Calu3 (cell line): ENCODE measurements around the gene DLG2. TPM values are rescaled to one million over a fixed set of nuclear protein-coding genes. Genes with fewer than 3 reads are reported as not detected.
A peak's percentile ranks its signal among the peaks of the same experiment; 100 is the strongest.
"Not testable (repeated sequence)": the region's sequence is repeated elsewhere in the genome, so short reads cannot be mapped to it uniquely, and the experiment has no call there.

Source experiments
- BruUV-seq: library from RNA; stranded (reverse); fragments of 400-500 nt; replicated peaks from 2 replicates; lab custom pipeline; 2021; lab: Mats Ljungman, UMichigan
- CTCF ChIA-PET: fragments of 300-600 bp; sonication (Branson Sonifier 250); formaldehyde crosslinking; loops from one replicate; lab custom pipeline; 2022; ENCODE audit warnings: antibody characterized with exemption; lab: Charles Lee
- DNase-seq: peaks from one replicate; pipeline ENCODE4 v3.0.0; 2022
- H3K27ac Mint-ChIP-seq: one replicate; pipeline ENCODE4 v1.8.0; 2022; ENCODE audit warnings: mixed read lengths; ENCODE audit not compliant: unreplicated experiment
- H3K27me3 Mint-ChIP-seq: one replicate; pipeline ENCODE4 v1.8.0; 2022; ENCODE audit warnings: mixed read lengths; ENCODE audit not compliant: unreplicated experiment
- H3K36me3 Mint-ChIP-seq: one replicate; pipeline ENCODE4 v1.8.0; 2022; ENCODE audit warnings: mild to moderate bottlenecking, moderate library complexity, mixed read lengths; ENCODE audit not compliant: insufficient read depth, unreplicated experiment
- H3K4me1 Mint-ChIP-seq: one replicate; pipeline ENCODE4 v1.8.0; 2022; ENCODE audit warnings: mild to moderate bottlenecking, low read depth, mixed read lengths; ENCODE audit not compliant: unreplicated experiment
- H3K4me3 Mint-ChIP-seq: one replicate; pipeline ENCODE4 v1.8.0; 2022; ENCODE audit warnings: mild to moderate bottlenecking, low read depth, moderate library complexity, mixed read lengths; ENCODE audit not compliant: unreplicated experiment
- H3K9me3 Mint-ChIP-seq: one replicate; pipeline ENCODE4 v1.8.0; 2022; ENCODE audit warnings: low read depth, mixed read lengths; ENCODE audit not compliant: unreplicated experiment
- CTCF ChIP-seq: fragments of 200-600 bp; IDR thresholded peaks from one replicate; pipeline ENCODE4 v1.8.0; 2022; ENCODE audit warnings: antibody characterized with exemption; ENCODE audit not compliant: unreplicated experiment
- intact Hi-C: fragments of 100-400 bp; cut with micrococcal nuclease; formaldehyde crosslinking; loops from one replicate; pipeline ENCODE4 v1.10.0; 2022; ENCODE audit not compliant: unreplicated experiment
- total RNA-seq: library from RNA; stranded (reverse); gene quantifications from 2 replicates; pipeline ENCODE4 v1.2.3, GENCODE V29; 2022

Gene DLG2
- total RNA-seq, 1 experiment from 2014 or later = 0.71 TPM

- no TSS peak for BruUV-seq
- Mint-ChIP-seq H3K4me1 (no peaks in the 10 kb centered on the region), H3K27ac (no peak overlapping the region), H3K4me3 (no peak overlapping the region), H3K9me3 (no peaks in the 10 kb centered on the region), H3K27me3 (peaks cover 13% of the 10 kb centered on the region), H3K36me3 (no peaks in the 10 kb centered on the region)
- no peak for TF ChIP-seq CTCF
- intact Hi-C loops = no loop called here
- CTCF ChIA-PET = no interaction called here
- no peak for DNase-seq
Measured at GRCh38 chr11:85021058-85021457, 606.1 kb downstream of the DLG2 start.

GRCh38 chr11:84993386-84993785 is 633.8 kb downstream of the DLG2 start:
- TF ChIP-seq CTCF = no peak
- Mint-ChIP-seq H3K36me3 (no peaks in the 10 kb centered on the region), H3K4me1 (no peaks in the 10 kb centered on the region), H3K27me3 (no peaks in the 10 kb centered on the region), H3K9me3 (no peaks in the 10 kb centered on the region), H3K4me3 (no peak overlapping the region), H3K27ac (no peak overlapping the region)
- no TSS peak for BruUV-seq
- intact Hi-C loops = no loop called here
- CTCF ChIA-PET = no interaction called here
- peak; percentile 0 for DNase-seq

- Mint-ChIP-seq H3K27ac (no peak overlapping the region), H3K36me3 (no peaks in the 10 kb centered on the region), H3K4me3 (no peak overlapping the region), H3K27me3 (no peaks in the 10 kb centered on the region), H3K9me3 (peaks cover 3% of the 10 kb centered on the region), H3K4me1 (no peaks in the 10 kb centered on the region)
- no peak for DNase-seq
- intact Hi-C loops = no loop called here
- CTCF ChIA-PET = no interaction called here
- no peak for TF ChIP-seq CTCF
- no TSS peak for BruUV-seq
Measured at GRCh38 chr11:84990141-84990540, 637.0 kb downstream of the DLG2 start.

GRCh38 chr11:84987686-84988187 is 639.4 kb downstream of the DLG2 start:
- H3K36me3 Mint-ChIP-seq, H3K9me3 Mint-ChIP-seq, CTCF ChIA-PET, H3K4me3 Mint-ChIP-seq, DNase-seq, intact Hi-C loops, H3K4me1 Mint-ChIP-seq, H3K27ac Mint-ChIP-seq, H3K27me3 Mint-ChIP-seq, BruUV-seq: not testable (repeated sequence)

GRCh38 chr11:84981301-84981700 is 645.8 kb downstream of the DLG2 start:
- no peak overlapping the region for H3K4me3 Mint-ChIP-seq
- CTCF ChIA-PET = no interaction called here
- no peaks in the 10 kb centered on the region for H3K36me3 Mint-ChIP-seq
- intact Hi-C loops = no loop called here
- peaks cover 3% of the 10 kb centered on the region for H3K9me3 Mint-ChIP-seq
- H3K27ac Mint-ChIP-seq = no peak overlapping the region
- no peak for DNase-seq
- BruUV-seq = no TSS peak
- no peaks in the 10 kb centered on the region for H3K27me3 Mint-ChIP-seq
- no peaks in the 10 kb centered on the region for H3K4me1 Mint-ChIP-seq
- no peak for TF ChIP-seq CTCF
